GM18517 (cell line): ENCODE measurements around the gene HOOK2.
"Not testable (repeated sequence)": the region's sequence is repeated elsewhere in the genome, so short reads cannot be mapped to it uniquely, and the experiment has no call there.

Experiments
- ATAC-seq: cut with Tn5 transposase; IDR thresholded peaks from one replicate; pipeline ENCODE4 v1.9.1; 2021; ENCODE audit warnings: mild to moderate bottlenecking, moderate library complexity; ENCODE audit not compliant: unreplicated experiment

HOOK2 gene

GRCh38 chr19:12722566-12723380 lies 52.6 kb downstream of the HOOK2 start:
- ATAC-seq = peak; percentile 79

- peak; percentile 26 for ATAC-seq
Measured at GRCh38 chr19:12721656-12722565, 53.4 kb downstream of the HOOK2 start.

- ATAC-seq = no peak
Measured at GRCh38 chr19:12720851-12721655, 54.3 kb downstream of the HOOK2 start.

- ATAC-seq = no peak
Measured at GRCh38 chr19:12720296-12720695, 55.1 kb downstream of the HOOK2 start.

- ATAC-seq = no peak
Measured at GRCh38 chr19:12715929-12716328, 59.4 kb downstream of the HOOK2 start.

GRCh38 chr19:12715102-12715501 lies 60.2 kb downstream of the HOOK2 start:
- ATAC-seq = no peak

GRCh38 chr19:12713304-12713703 lies 62.0 kb downstream of the HOOK2 start:
- not testable (repeated sequence) for ATAC-seq
